SK-N-SH (cell line): ENCODE data around the gene NADK. TPM values are rescaled to one million over a fixed set of nuclear protein-coding genes. Genes with fewer than 3 reads are reported as not detected.

Source experiments
- CTCF ChIA-PET: fragments of 300-600, 350-600 bp; formaldehyde crosslinking; extraction: SDS; loops from one replicate; lab custom pipeline; 2021; lab: Yijun Ruan, JAX
- POLR2A ChIA-PET: fragments of 350-600 bp; sonication (Branson Sonifier 250); formaldehyde crosslinking; extraction: SDS; loops from one replicate; lab custom pipeline; 2020; ENCODE audit warnings: antibody characterized with exemption, inconsistent platforms; lab: Yijun Ruan, JAX
- DNase-seq: peaks from one replicate; pipeline ENCODE4 v3.0.0; 2012
- H2AFZ ChIP-seq: fragments of 200-600 bp; sonication (generic); 2 replicates; pipeline ENCODE4 v1.8.1; 2016; ENCODE audit warnings: antibody characterized with exemption, mild to moderate bottlenecking, low read depth
- H3F3A ChIP-seq: fragments of 200-600 bp; sonication (generic); replicated peaks from 2 replicates; pipeline ENCODE3; 2016; ENCODE audit warnings: antibody characterized with exemption, mild to moderate bottlenecking; ENCODE audit not compliant: insufficient read depth
- H3K27ac ChIP-seq, 2 experiments: fragments of 200-500 bp in 1 of 2; fragments of 200-600 bp in 1 of 2; sonication (Bioruptor generic) in 1 of 2; sonication (generic), shearing (Covaris generic) in 1 of 2; 2 replicates each; pipeline versions ENCODE4 v1.5.1 to v1.6.1; 2014 to 2016; ENCODE audit warnings: low read depth in 2 of 2, inconsistent platforms in 1 of 2, low read length in 1 of 2, mild to moderate bottlenecking in 1 of 2, mixed read lengths in 1 of 2
- H3K27me3 ChIP-seq: fragments of 200-600 bp; sonication (generic), shearing (Covaris generic); 2 replicates; pipeline ENCODE4 v1.6.1; 2016; ENCODE audit warnings: mixed run types; ENCODE audit not compliant: insufficient read depth
- H3K36me3 ChIP-seq, 2 experiments: fragments of 200-500 bp in 1 of 2; fragments of 200-600 bp in 1 of 2; sonication (Bioruptor generic) in 1 of 2; sonication (generic) in 1 of 2; replicated peaks in 1 of 2; 2 replicates each; pipeline versions ENCODE3 to v1.5.1; 2014 to 2016; ENCODE audit warnings: low read length in 1 of 2, mild to moderate bottlenecking in 1 of 2; ENCODE audit not compliant: insufficient read depth in 2 of 2, control insufficient read depth in 1 of 2
- H3K4me1 ChIP-seq, 2 experiments: fragments of 200-500 bp in 1 of 2; fragments of 200-600 bp in 1 of 2; sonication (Bioruptor generic) in 1 of 2; sonication (generic), shearing (Covaris generic) in 1 of 2; 2 replicates each; pipeline versions ENCODE4 v1.5.1 to v1.6.1; 2014 to 2016; ENCODE audit warnings: low read depth in 1 of 2, low read length in 1 of 2, mixed run types in 1 of 2; ENCODE audit not compliant: insufficient read depth in 2 of 2, control insufficient read depth in 1 of 2
- H3K4me2 ChIP-seq: fragments of 200-600 bp; sonication (generic), shearing (Covaris generic); 2 replicates; pipeline ENCODE4 v1.6.1; 2017; ENCODE audit warnings: mixed run types
- H3K4me3 ChIP-seq, 2 experiments: fragments of 200-500 bp in 1 of 2; fragments of 200-600 bp in 1 of 2; sonication (Bioruptor generic) in 1 of 2; sonication (generic), shearing (Covaris generic) in 1 of 2; 2 replicates each; pipeline versions ENCODE4 v1.5.1 to v1.8.1; 2014 to 2016; ENCODE audit warnings: low read depth in 2 of 2, inconsistent platforms in 1 of 2, low read length in 1 of 2, mild to moderate bottlenecking in 1 of 2, mixed read lengths in 1 of 2, moderate library complexity in 1 of 2
- H3K79me2 ChIP-seq: fragments of 200-600 bp; sonication (generic); 2 replicates; pipeline ENCODE4 v1.8.1; 2017; ENCODE audit warnings: mild to moderate bottlenecking; ENCODE audit not compliant: insufficient read depth
- H3K9ac ChIP-seq: fragments of 200-600 bp; sonication (generic); 2 replicates; pipeline ENCODE4 v1.6.1; 2017; ENCODE audit warnings: mixed run types
- H3K9me2 ChIP-seq: fragments of 200-600 bp; sonication (generic); 2 replicates; pipeline ENCODE4 v1.6.1; 2017; ENCODE audit warnings: mixed run types
- H3K9me3 ChIP-seq: fragments of 200-600 bp; sonication (generic); 2 replicates; pipeline ENCODE4 v1.6.1; 2017; ENCODE audit warnings: mixed run types, mild to moderate bottlenecking, moderate library complexity
- H4K20me1 ChIP-seq: fragments of 200-600 bp; sonication (generic); 2 replicates; pipeline ENCODE4 v1.6.1; 2017; ENCODE audit warnings: mild to moderate bottlenecking, mixed run types; ENCODE audit not compliant: insufficient read depth
- CHD2 ChIP-seq: fragments of 150-350 bp; IDR thresholded peaks from 2 replicates; pipeline ENCODE4 v1.6.1; 2018; ENCODE audit warnings: low read length; ENCODE audit not compliant: partially characterized antibody
- EP300 ChIP-seq, 2 experiments: IDR thresholded peaks; 2 replicates each; pipeline versions ENCODE4 v1.4.0 to v1.6.1; 2012; ENCODE audit warnings: borderline replicate concordance in 1 of 2, low read depth in 1 of 2, low read length in 1 of 2
- EZH2phosphoT487 ChIP-seq: fragments of 200-600 bp; sonication (generic); IDR thresholded peaks from 2 replicates; pipeline ENCODE4 v1.6.1; 2017; ENCODE audit warnings: low read depth, mixed run types, mild to moderate bottlenecking, antibody characterized with exemption, moderate library complexity, borderline replicate concordance
- FOSL2 ChIP-seq: IDR thresholded peaks from 2 replicates; pipeline ENCODE4 v1.4.0; 2012; ENCODE audit warnings: low read depth, mild to moderate bottlenecking, moderate library complexity, borderline replicate concordance
- FOXJ3 ChIP-seq: sonication (generic); formaldehyde crosslinking; IDR thresholded peaks from 2 replicates; pipeline ENCODE4 v1.5.1; 2020; ENCODE audit warnings: mild to moderate bottlenecking, missing genetic modification reagents
- GABPA ChIP-seq: IDR thresholded peaks from 2 replicates; pipeline ENCODE4 v1.4.0; 2012; ENCODE audit warnings: low read depth, mild to moderate bottlenecking
- MEF2A ChIP-seq: IDR thresholded peaks from 2 replicates; pipeline ENCODE4 v1.4.0; 2012; ENCODE audit warnings: low read depth, borderline replicate concordance
- MXI1 ChIP-seq: IDR thresholded peaks from 2 replicates; pipeline ENCODE4 v1.6.1; 2012; ENCODE audit warnings: mild to moderate bottlenecking, low read depth, low read length, improper control_type of control experiment
- NRF1 ChIP-seq: IDR thresholded peaks from 2 replicates; pipeline ENCODE4 v1.6.1; 2012; ENCODE audit warnings: low read depth, mild to moderate bottlenecking, low read length
- POLR2AphosphoS5 ChIP-seq: IDR thresholded peaks from 2 replicates; pipeline ENCODE4 v1.6.1; 2012; ENCODE audit warnings: low read depth, low read length
- RCOR1 ChIP-seq: fragments of 150-350 bp; IDR thresholded peaks from 2 replicates; pipeline ENCODE4 v1.6.1; 2017; ENCODE audit warnings: antibody characterized with exemption, low read length
- RFX5 ChIP-seq: IDR thresholded peaks from 2 replicates; pipeline ENCODE4 v1.6.1; 2012; ENCODE audit warnings: mild to moderate bottlenecking, improper control_type of control experiment, low read length
- SIN3A ChIP-seq: IDR thresholded peaks from 2 replicates; pipeline ENCODE4 v1.6.1; 2012; ENCODE audit warnings: low read depth, mild to moderate bottlenecking, low read length, moderate library complexity, borderline replicate concordance
- SMC3 ChIP-seq: IDR thresholded peaks from 2 replicates; pipeline ENCODE4 v1.6.1; 2012; ENCODE audit warnings: low read depth, low read length, improper control_type of control experiment
- TAF1 ChIP-seq: IDR thresholded peaks from 2 replicates; pipeline ENCODE4 v1.6.1; 2012; ENCODE audit warnings: low read depth, mild to moderate bottlenecking, low read length, moderate library complexity, borderline replicate concordance
- TCF12 ChIP-seq: IDR thresholded peaks from 2 replicates; pipeline ENCODE4 v1.4.0; 2012
- TEAD4 ChIP-seq: IDR thresholded peaks from 2 replicates; pipeline ENCODE4 v1.4.0; 2012; ENCODE audit warnings: mild to moderate bottlenecking, borderline replicate concordance; ENCODE audit not compliant: insufficient read depth
- USF1 ChIP-seq: IDR thresholded peaks from 2 replicates; pipeline ENCODE4 v1.4.0; 2012; ENCODE audit warnings: low read depth, borderline replicate concordance
- ZBTB33 ChIP-seq: IDR thresholded peaks from 2 replicates; pipeline ENCODE4 v1.4.0; 2012; ENCODE audit warnings: low read depth, borderline replicate concordance
- WGBS: methylation state at CpG from one replicate; pipeline ENCODE4 v1.1.6; 2017; ENCODE audit warnings: low lambda C conversion rate; 5-methylcytosine and 5-hydroxymethylcytosine counted together
- polyA plus RNA-seq, 3 experiments: library from polyadenylated mRNA; depleted of rRNA; stranded (reverse); fragments of >200 nt; gene quantifications; 2 replicates each; pipeline ENCODE4 v1.2.3, GENCODE V29; 2012

The NADK gene
- polyA plus RNA-seq, 1 of the 3 experiments (the other 2 are of a cell fraction) = 70.4 TPM

GRCh38 chr1:1773874-1774273 lies 4.4 kb downstream of the NADK start:
- no peak overlapping the region for H3K27ac ChIP-seq
- WGBS = 99% methylated on average over 4 of the region's 4 CpGs
- peaks cover under 1 to 13% of the 10 kb centered on the region in 2 experiments; a peak in 2 of 4 replicates for H3K4me1 ChIP-seq
- H3K9me2 ChIP-seq = no peaks in the 10 kb centered on the region
- no peak overlapping the region for H3K4me2 ChIP-seq
- H3K79me2 ChIP-seq = peaks cover 92% of the 10 kb centered on the region
- no peak for DNase-seq
- no peak overlapping the region for H2AFZ ChIP-seq
- peaks cover 3 to 27% of the 10 kb centered on the region in 2 experiments for H3K36me3 ChIP-seq
- no peaks in the 10 kb centered on the region for H3F3A ChIP-seq
- ChIA-PET CTCF (interaction anchor here (1.4 kb wide), 1 partner anchor 15 kb away, joined by 4 read pairs; no protein-coding TSS in a partner anchor), POLR2A (no interaction called here)
- peaks cover 16% of the 10 kb centered on the region for H4K20me1 ChIP-seq
- TF ChIP-seq RCOR1 = no peak
- no peak for TF ChIP-seq POLR2AphosphoS5
- TF ChIP-seq NRF1 = no peak
- H3K9me3 ChIP-seq = peaks cover 4% of the 10 kb centered on the region; the same call in 1 of the 2 replicates
- no peak overlapping the region for H3K9ac ChIP-seq
- no peak overlapping the region for H3K4me3 ChIP-seq
- no peaks in the 10 kb centered on the region for H3K27me3 ChIP-seq

GRCh38 chr1:1771096-1771495 lies 7.2 kb downstream of the NADK start:
- no peak overlapping the region for H3K9ac ChIP-seq
- no peaks in the 10 kb centered on the region for H3K9me2 ChIP-seq
- POLR2A ChIA-PET = no interaction called here
- no peaks in the 10 kb centered on the region for H3K27me3 ChIP-seq
- no peak overlapping the region for H3K4me3 ChIP-seq
- no peaks in the 10 kb centered on the region for H3F3A ChIP-seq
- peaks cover 4% of the 10 kb centered on the region; the same call in 1 of the 2 replicates for H3K9me3 ChIP-seq
- no peak overlapping the region for H3K27ac ChIP-seq
- TF ChIP-seq MEF2A (no peak), FOSL2 (no peak), TCF12 (no peak), SIN3A (no peak), MXI1 (no peak), GABPA (no peak), TEAD4 (no peak), EP300 (IDR thresholded peaks at IDR 0.05; ENCODE audit: borderline replicate concordance in 1 of 2, low read depth in 1 of 2, low read length in 1 of 2) (no peak), EZH2phosphoT487 (no peak), USF1 (no peak), RFX5 (no peak), CHD2 (no peak), TAF1 (no peak), FOXJ3 (no peak), SMC3 (no peak), ZBTB33 (no peak)
- H3K4me1 ChIP-seq = peaks cover 0 to 7% of the 10 kb centered on the region in 2 experiments; a peak in 1 of 4 replicates
- no peak overlapping the region for H3K4me2 ChIP-seq
- H2AFZ ChIP-seq = no peak overlapping the region
- no peak for DNase-seq
- H3K79me2 ChIP-seq = peaks cover 100% of the 10 kb centered on the region
- 98% methylated on average over 3 of the region's 3 CpGs for WGBS
- CTCF ChIA-PET = no interaction called here
- peaks cover 11% of the 10 kb centered on the region for H4K20me1 ChIP-seq
- H3K36me3 ChIP-seq = peaks cover 3 to 31% of the 10 kb centered on the region in 2 experiments
